HG03097 (cell line): Measurements from ENCODE around the gene HDAC7.

Experiments used
- ATAC-seq: cut with Tn5 transposase; IDR thresholded peaks from one replicate; pipeline ENCODE4 v1.9.1; 2021; ENCODE audit not compliant: unreplicated experiment, low FRiP score

HDAC7 gene

GRCh38 chr12:47833591-47834012 is 13.9 kb upstream of the HDAC7 start:
- ATAC-seq, result no peak

- no peak for ATAC-seq
Measured at GRCh38 chr12:47832263-47832933, 12.7 kb upstream of the HDAC7 start.

- ATAC-seq, result no peak
Measured at GRCh38 chr12:47829584-47829983, 9.9 kb upstream of the HDAC7 start.

- ATAC-seq, result no peak
Measured at GRCh38 chr12:47828976-47829482, 9.3 kb upstream of the HDAC7 start.

GRCh38 chr12:47828008-47828975 is 8.6 kb upstream of the HDAC7 start:
- ATAC-seq, result no peak

- no peak for ATAC-seq
Measured at GRCh38 chr12:47825173-47825639, 5.5 kb upstream of the HDAC7 start.

GRCh38 chr12:47824635-47825034 is 4.9 kb upstream of the HDAC7 start:
- no peak for ATAC-seq

- ATAC-seq, result no peak
Measured at GRCh38 chr12:47824198-47824597, 4.5 kb upstream of the HDAC7 start.

- ATAC-seq, result no peak
Measured at GRCh38 chr12:47823422-47824086, 3.9 kb upstream of the HDAC7 start.

GRCh38 chr12:47822863-47823262 is 3.2 kb upstream of the HDAC7 start:
- no peak for ATAC-seq

GRCh38 chr12:47822401-47822800 is 2.7 kb upstream of the HDAC7 start:
- ATAC-seq, result no peak

- no peak for ATAC-seq
Measured at GRCh38 chr12:47821346-47821706, 1.6 kb upstream of the HDAC7 start.

- no peak for ATAC-seq
Measured at GRCh38 chr12:47820631-47821345, 1.1 kb upstream of the HDAC7 start.

- ATAC-seq, result no peak
Measured at GRCh38 chr12:47819138-47819895, 386 bp downstream of the HDAC7 start.

GRCh38 chr12:47818467-47819137 is 1.1 kb downstream of the HDAC7 start:
- ATAC-seq, result no peak

GRCh38 chr12:47818007-47818376 is 1.7 kb downstream of the HDAC7 start:
- ATAC-seq, result no peak

- no peak for ATAC-seq
Measured at GRCh38 chr12:47817272-47818006, 2.3 kb downstream of the HDAC7 start.
